Trophoblast cell (in vitro differentiated cells and primary cell): Measurements from ENCODE around the gene ADAMTS18.

Experiments
- DNase-seq, 2 donors: peaks; one replicate each; pipeline ENCODE4 v3.0.0-alpha.2; 2016
- H2AFZ ChIP-seq: 2 replicates; pipeline ENCODE4 v1.6.1; 2013; ENCODE audit warnings: low read length, moderate library complexity, mild to moderate bottlenecking; ENCODE audit not compliant: insufficient read depth, poor library complexity
- H2AK5ac ChIP-seq: 2 replicates; pipeline ENCODE4 v1.6.1; 2013; ENCODE audit warnings: mild to moderate bottlenecking, low read length
- H2BK120ac ChIP-seq: 2 replicates; pipeline ENCODE4 v1.6.1; 2013; ENCODE audit warnings: low read length, mild to moderate bottlenecking, moderate library complexity; ENCODE audit not compliant: insufficient read depth, poor library complexity
- H2BK12ac ChIP-seq: 2 replicates; pipeline ENCODE4 v1.6.1; 2013; ENCODE audit warnings: mild to moderate bottlenecking, low read length, moderate library complexity
- H2BK5ac ChIP-seq: 2 replicates; pipeline ENCODE4 v1.6.1; 2013; ENCODE audit warnings: low read length, low read depth, moderate library complexity, mild to moderate bottlenecking; ENCODE audit not compliant: poor library complexity
- H3K14ac ChIP-seq: 2 replicates; pipeline ENCODE4 v1.6.1; 2013; ENCODE audit warnings: mild to moderate bottlenecking, low read length
- H3K18ac ChIP-seq: 2 replicates; pipeline ENCODE4 v1.6.1; 2013; ENCODE audit warnings: mild to moderate bottlenecking, low read length
- H3K23ac ChIP-seq: 2 replicates; pipeline ENCODE4 v1.6.1; 2013; ENCODE audit warnings: low read length
- H3K27ac ChIP-seq: 2 replicates; pipeline ENCODE4 v1.5.1; 2013; ENCODE audit warnings: low read depth, mild to moderate bottlenecking, inconsistent platforms, low read length, moderate library complexity
- H3K27me3 ChIP-seq: 2 replicates; pipeline ENCODE4 v1.6.1; 2013; ENCODE audit warnings: inconsistent platforms, mild to moderate bottlenecking, low read length, moderate library complexity; ENCODE audit not compliant: insufficient read depth
- H3K36me3 ChIP-seq, 2 experiments: 1 replicate in 1 of 2; 2 replicates in 1 of 2; pipeline ENCODE4 v1.6.1; 2013; ENCODE audit warnings: low read length in 2 of 2, mild to moderate bottlenecking in 2 of 2, moderate library complexity in 1 of 2; ENCODE audit not compliant: insufficient read depth in 2 of 2, control insufficient read depth in 1 of 2
- H3K4ac ChIP-seq: 2 replicates; pipeline ENCODE4 v1.6.1; 2013; ENCODE audit warnings: low read depth, mild to moderate bottlenecking, low read length, moderate library complexity
- H3K4me1 ChIP-seq, 2 experiments: 1 replicate in 1 of 2; 2 replicates in 1 of 2; pipeline ENCODE4 v1.6.1; 2013; ENCODE audit warnings: low read length in 2 of 2, mild to moderate bottlenecking in 2 of 2, moderate library complexity in 1 of 2; ENCODE audit not compliant: insufficient read depth in 2 of 2, control insufficient read depth in 1 of 2
- H3K4me2 ChIP-seq: 2 replicates; pipeline ENCODE4 v1.6.1; 2013; ENCODE audit warnings: inconsistent platforms, mild to moderate bottlenecking, low read length, moderate library complexity
- H3K4me3 ChIP-seq: 2 replicates; pipeline ENCODE4 v1.5.1; 2013; ENCODE audit warnings: mild to moderate bottlenecking, low read depth, low read length, inconsistent platforms
- H3K79me1 ChIP-seq: one replicate; pipeline ENCODE4 v1.6.1; 2013; ENCODE audit warnings: low read length
- H3K79me2 ChIP-seq: 2 replicates; pipeline ENCODE4 v1.6.1; 2013; ENCODE audit warnings: low read length, mild to moderate bottlenecking; ENCODE audit not compliant: control insufficient read depth, insufficient read depth, poor library complexity
- H3K9ac ChIP-seq: 2 replicates; pipeline ENCODE4 v1.6.1; 2013; ENCODE audit warnings: mild to moderate bottlenecking, low read length
- H3K9me3 ChIP-seq: 2 replicates; pipeline ENCODE4 v1.6.1; 2013; ENCODE audit warnings: low read depth, mild to moderate bottlenecking, control low read depth, inconsistent platforms, low read length; ENCODE audit not compliant: insufficient read depth
- H4K12ac ChIP-seq: 2 replicates; pipeline ENCODE4 v1.6.1; 2013; ENCODE audit warnings: low read depth, mild to moderate bottlenecking, low read length, moderate library complexity
- H4K8ac ChIP-seq: 2 replicates; pipeline ENCODE4 v1.6.1; 2013; ENCODE audit warnings: low read depth, mild to moderate bottlenecking, low read length, moderate library complexity
- H4K91ac ChIP-seq: one replicate; pipeline ENCODE4 v1.6.1; 2013; ENCODE audit warnings: low read depth, mild to moderate bottlenecking, low read length, moderate library complexity
- WGBS: extraction: QIAGEN DNeasy Blood & Tissue Kit; methylation state at CpG from one replicate; pipeline ENCODE4 v1.1.7; 2013; ENCODE audit warnings: missing lambda C conversion rate; ENCODE audit not compliant: insufficient read length, insufficient coverage; ENCODE audit errors: extremely low coverage; 5-methylcytosine and 5-hydroxymethylcytosine counted together

Gene ADAMTS18

GRCh38 chr16:77302249-77302648 is 132.6 kb downstream of the ADAMTS18 start:
- H3K9ac ChIP-seq, result no peak overlapping the region
- H2BK5ac ChIP-seq, result no peak overlapping the region
- H3K79me1 ChIP-seq, result peaks cover 20% of the 10 kb centered on the region
- no peak overlapping the region for H3K4me3 ChIP-seq
- no peak for DNase-seq
- no peak overlapping the region for H2AFZ ChIP-seq
- no peak overlapping the region for H2BK120ac ChIP-seq
- no peak overlapping the region for H3K4me2 ChIP-seq
- no peak overlapping the region for H2BK12ac ChIP-seq
- H3K18ac ChIP-seq, result no peak overlapping the region
- H3K14ac ChIP-seq, result no peak overlapping the region
- no peaks in the 10 kb centered on the region for H3K27me3 ChIP-seq
- H4K12ac ChIP-seq, result no peak overlapping the region
- no peak overlapping the region for H2AK5ac ChIP-seq
- H3K23ac ChIP-seq, result no peak overlapping the region
- H4K8ac ChIP-seq, result no peak overlapping the region
- WGBS, result no CpG with 5 or more reads among the region's 5 CpGs
- H3K36me3 ChIP-seq, result peaks cover 2 to 7% of the 10 kb centered on the region in 2 experiments
- peaks cover 9% of the 10 kb centered on the region in 2 experiments for H3K4me1 ChIP-seq
- no peak overlapping the region for H3K27ac ChIP-seq
- no peaks in the 10 kb centered on the region for H3K9me3 ChIP-seq
- H4K91ac ChIP-seq, result no peak overlapping the region
- H3K79me2 ChIP-seq, result peaks cover 4% of the 10 kb centered on the region
- H3K4ac ChIP-seq, result no peak overlapping the region

GRCh38 chr16:77300256-77300655 is 134.6 kb downstream of the ADAMTS18 start:
- peak in 1 of 2 donors; percentile 77 for DNase-seq
- Histone ChIP-seq H3K4ac (no peak overlapping the region), H3K79me1 (peaks cover 17% of the 10 kb centered on the region)

GRCh38 chr16:77299395-77299794 is 135.4 kb downstream of the ADAMTS18 start:
- H4K91ac ChIP-seq, result peak overlapping the region; percentile 86
- peak overlapping the region; percentile 96 for H2BK5ac ChIP-seq
- peak overlapping the region; percentile 99 for H2BK120ac ChIP-seq
- H4K12ac ChIP-seq, result no peak overlapping the region
- peaks cover 5 to 13% of the 10 kb centered on the region in 2 experiments for H3K36me3 ChIP-seq
- no peak overlapping the region for H3K23ac ChIP-seq
- no peak overlapping the region for H3K4me3 ChIP-seq
- H3K4me1 ChIP-seq, result peaks cover 4 to 9% of the 10 kb centered on the region in 2 experiments
- no peak overlapping the region for H3K9ac ChIP-seq
- H3K79me1 ChIP-seq, result peaks cover 20% of the 10 kb centered on the region
- peak overlapping the region; percentile 89 for H2BK12ac ChIP-seq
- H3K27ac ChIP-seq, result peak overlapping the region; percentile 99
- peak overlapping the region; percentile 80 for H2AK5ac ChIP-seq
- no peak for DNase-seq
- H3K4ac ChIP-seq, result peak overlapping the region; percentile 74
- peak overlapping the region; percentile 85 for H3K14ac ChIP-seq
- H3K18ac ChIP-seq, result no peak overlapping the region
- WGBS, result no CpG with 5 or more reads among the region's 1 CpG
- H3K79me2 ChIP-seq, result peaks cover 4% of the 10 kb centered on the region
- H3K4me2 ChIP-seq, result no peak overlapping the region
- H2AFZ ChIP-seq, result no peak overlapping the region
- peak overlapping the region; percentile 61 for H4K8ac ChIP-seq
- H3K27me3 ChIP-seq, result no peaks in the 10 kb centered on the region
- no peaks in the 10 kb centered on the region for H3K9me3 ChIP-seq

More at GRCh38 chr16:77300256-77300655, 134.6 kb downstream of the ADAMTS18 start:
- Histone ChIP-seq H3K4me3 (no peak overlapping the region), H4K8ac (no peak overlapping the region), H2BK5ac (no peak overlapping the region), H3K27me3 (no peaks in the 10 kb centered on the region), H4K12ac (no peak overlapping the region), H2AFZ (no peak overlapping the region), H3K23ac (no peak overlapping the region), H3K9ac (no peak overlapping the region), H3K4me1 (peaks cover 4 to 9% of the 10 kb centered on the region in 2 experiments), H3K27ac (peak overlapping the region; percentile 99), H4K91ac (no peak overlapping the region), H2AK5ac (no peak overlapping the region), H2BK12ac (no peak overlapping the region), H2BK120ac (no peak overlapping the region), H3K79me2 (peaks cover 4% of the 10 kb centered on the region), H3K9me3 (no peaks in the 10 kb centered on the region), H3K14ac (no peak overlapping the region), H3K4me2 (no peak overlapping the region), H3K36me3 (peaks cover 2 to 7% of the 10 kb centered on the region in 2 experiments), H3K18ac (no peak overlapping the region)
- no CpG with 5 or more reads among the region's 3 CpGs for WGBS

GRCh38 chr16:77298418-77299360 is 136.1 kb downstream of the ADAMTS18 start:
- no peak overlapping the region for H2AFZ ChIP-seq

More at GRCh38 chr16:77298418-77299360, 136.1 kb downstream of the ADAMTS18 start:
- no CpG with 5 or more reads among the region's 12 CpGs for WGBS
- Histone ChIP-seq H3K79me2 (peaks cover 4% of the 10 kb centered on the region), H3K4me2 (no peak overlapping the region), H2BK12ac (no peak overlapping the region), H3K14ac (no peak overlapping the region), H4K91ac (no peak overlapping the region), H3K23ac (no peak overlapping the region), H3K9ac (no peak overlapping the region), H3K9me3 (no peaks in the 10 kb centered on the region), H3K4me1 (peaks cover 4 to 9% of the 10 kb centered on the region in 2 experiments), H4K12ac (no peak overlapping the region), H2AK5ac (no peak overlapping the region), H3K18ac (no peak overlapping the region), H3K27ac (peak overlapping the region; percentile 91), H2BK120ac (no peak overlapping the region), H3K27me3 (no peaks in the 10 kb centered on the region), H3K36me3 (peaks cover 7 to 20% of the 10 kb centered on the region in 2 experiments), H3K4me3 (no peak overlapping the region), H4K8ac (no peak overlapping the region), H3K79me1 (peaks cover 23% of the 10 kb centered on the region), H2BK5ac (no peak overlapping the region), H3K4ac (no peak overlapping the region)
- DNase-seq, result peak; percentile 88 to 97
